C4-2B (cell line): ENCODE results near the gene FAM13C.

Experiments used
- H3K27ac ChIP-seq: fragments of 450-650 bp; 2 replicates; pipeline ENCODE4 v1.5.1; 2017
- CTCF ChIP-seq: fragments of 450-650 bp; conservative IDR thresholded peaks from 2 replicates; pipeline ENCODE4 v1.5.1; 2017; ENCODE audit warnings: mild to moderate bottlenecking
- ZFX ChIP-seq: fragments of 450-650 bp; IDR thresholded peaks from 2 replicates; pipeline ENCODE4 v1.6.1; 2017

The FAM13C gene

GRCh38 chr10:59322131-59322530, 40.2 kb downstream of the FAM13C start:
- TF ChIP-seq ZFX (no peak), CTCF (no peak)

GRCh38 chr10:59320355-59320754, 42.0 kb downstream of the FAM13C start:
- H3K27ac ChIP-seq: no peak overlapping the region
- TF ChIP-seq CTCF: no peak

More at GRCh38 chr10:59322131-59322530, 40.2 kb downstream of the FAM13C start:
- no peak overlapping the region for H3K27ac ChIP-seq

- H3K27ac ChIP-seq: no peak overlapping the region
- no peak for TF ChIP-seq CTCF
- no peak for TF ChIP-seq ZFX
These were observed 42.5 kb downstream of the FAM13C start for GRCh38 chr10:59319854-59320253.

DNA sequence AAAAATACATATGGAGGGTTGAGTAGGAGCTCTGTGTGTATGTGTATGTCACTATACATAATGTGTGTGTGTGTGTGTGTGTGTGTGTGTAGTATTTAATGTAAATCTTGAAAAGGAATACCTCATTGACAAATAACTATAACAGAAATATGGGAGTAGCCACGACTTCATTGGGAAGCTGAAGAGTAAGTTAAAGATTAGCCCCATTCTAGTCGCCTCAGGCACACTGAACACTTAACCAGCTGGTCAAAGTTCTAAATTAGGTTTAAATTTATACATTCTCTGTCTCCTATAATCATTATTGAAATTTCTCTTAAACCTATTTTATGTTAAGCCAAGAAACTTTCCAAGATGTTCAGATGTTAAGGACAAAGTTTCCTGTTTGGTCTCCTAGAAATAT, 45.3 kb downstream of the FAM13C start:
- H3K27ac ChIP-seq: no peak overlapping the region
- TF ChIP-seq CTCF (no peak), ZFX (no peak)

DNA sequence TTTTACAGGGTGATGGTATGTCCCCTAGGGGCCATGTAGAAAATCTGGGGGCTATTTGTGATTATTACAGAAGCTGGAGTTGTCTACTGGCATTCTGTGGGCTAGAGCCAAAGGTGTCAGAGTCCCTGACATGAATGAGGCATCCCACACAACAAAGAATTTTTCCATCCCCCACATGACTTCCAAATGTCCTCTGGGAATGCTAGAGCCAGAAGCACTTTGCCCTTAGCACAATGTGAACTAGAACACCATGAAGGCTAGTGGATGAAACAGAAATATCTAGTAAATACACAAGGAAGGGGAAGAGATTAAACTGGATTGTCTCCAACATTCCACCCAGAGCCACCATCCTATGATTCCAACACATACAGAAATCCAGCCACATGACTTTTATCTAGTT, 46.9 kb downstream of the FAM13C start:
- no peak for TF ChIP-seq ZFX
- TF ChIP-seq CTCF: no peak
- H3K27ac ChIP-seq: no peak overlapping the region

GRCh38 chr10:59314268-59314667, 48.1 kb downstream of the FAM13C start:
- no peak overlapping the region for H3K27ac ChIP-seq
- TF ChIP-seq CTCF (no peak), ZFX (no peak)

DNA sequence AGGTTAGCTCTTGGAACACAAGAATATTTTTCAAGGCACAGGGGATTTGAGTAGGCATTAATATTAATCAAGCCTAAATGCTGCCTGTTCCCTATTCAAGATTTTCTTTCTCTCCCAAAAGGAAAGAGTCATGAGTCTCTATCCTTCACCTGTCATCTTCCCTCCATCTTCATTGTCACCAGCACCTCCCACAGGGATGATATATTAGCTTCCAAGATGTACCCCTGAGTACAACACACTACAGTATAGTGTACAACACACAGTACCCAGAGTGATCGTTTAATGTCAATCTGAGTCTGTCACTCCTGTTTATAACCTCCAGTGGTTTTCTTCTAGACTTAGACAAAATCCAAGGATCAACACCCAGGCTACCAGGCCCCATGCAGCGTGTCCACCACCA, 50.1 kb downstream of the FAM13C start:
- TF ChIP-seq ZFX (no peak), CTCF (no peak)
- no peak overlapping the region for H3K27ac ChIP-seq

DNA sequence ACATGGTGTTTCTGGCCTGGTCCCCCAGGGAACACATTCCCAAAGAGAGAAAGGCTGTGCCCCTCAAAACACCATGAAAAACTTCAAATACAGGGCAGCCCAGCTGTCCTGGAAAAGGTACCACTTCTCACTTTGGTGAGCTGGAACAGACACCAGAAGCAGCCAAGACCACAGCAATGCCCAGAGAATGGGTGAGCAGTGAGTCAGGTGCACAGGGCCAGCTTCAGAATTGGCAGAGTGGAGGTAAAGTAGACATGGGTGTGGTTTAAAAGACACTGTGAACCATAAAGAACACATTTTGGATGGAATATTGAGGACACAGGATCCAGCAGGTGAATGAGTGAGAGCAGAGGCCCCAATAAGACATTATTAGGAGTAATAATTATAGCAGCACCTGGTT, 51.3 kb downstream of the FAM13C start:
- no peak overlapping the region for H3K27ac ChIP-seq
- TF ChIP-seq CTCF (no peak), ZFX (no peak)
